ENCODE measurements around the gene ETV6. TPM values are rescaled to one million over a fixed set of nuclear protein-coding genes. Genes with fewer than 3 reads are reported as not detected.

The ETV6 gene
- total RNA-seq, 1 donor from 2014 or later = 25.3 TPM

DNA sequence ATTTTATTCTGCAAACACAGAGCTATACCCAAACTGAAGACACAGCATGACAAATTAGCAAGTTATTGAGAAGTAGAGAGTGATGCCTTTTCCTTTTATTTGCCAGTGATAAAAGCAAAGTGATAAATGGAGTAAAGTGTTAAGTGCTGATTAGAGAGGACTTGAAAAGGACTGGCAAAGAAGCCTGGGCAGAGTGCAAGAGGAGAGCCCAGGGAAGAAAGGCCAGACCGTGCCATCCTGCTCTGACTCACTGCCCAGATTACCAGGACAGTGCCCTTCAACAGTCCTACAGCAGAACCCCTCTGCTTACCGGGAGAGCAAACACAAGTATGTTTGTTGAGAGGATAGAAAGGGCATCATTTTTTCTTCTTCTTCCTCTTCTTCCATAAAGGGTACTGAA lies 106.5 kb downstream of the ETV6 start:
- intact Hi-C loops (cut with micrococcal nuclease) = no loop called here

DNA sequence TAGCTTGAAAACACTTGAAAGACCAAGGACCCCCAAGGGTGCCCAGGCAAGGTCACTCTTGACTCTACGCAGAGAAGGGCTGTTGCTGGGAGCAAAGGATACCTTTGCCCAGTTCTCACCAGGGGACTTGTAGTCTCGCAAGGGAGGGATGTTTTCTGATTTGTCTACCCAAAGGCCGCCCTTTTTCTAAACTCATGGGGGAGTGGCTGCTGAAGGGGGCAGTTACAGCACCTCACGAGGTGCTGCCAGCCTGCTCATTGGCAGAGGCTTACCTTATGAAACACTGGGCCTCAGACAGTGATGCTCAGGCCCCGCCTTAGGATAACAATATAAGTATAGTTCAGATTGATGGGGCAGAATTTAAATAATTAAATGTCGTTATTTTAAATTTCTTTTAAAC lies 107.0 kb downstream of the ETV6 start:
- intact Hi-C loops (cut with micrococcal nuclease) = no loop called here

DNA sequence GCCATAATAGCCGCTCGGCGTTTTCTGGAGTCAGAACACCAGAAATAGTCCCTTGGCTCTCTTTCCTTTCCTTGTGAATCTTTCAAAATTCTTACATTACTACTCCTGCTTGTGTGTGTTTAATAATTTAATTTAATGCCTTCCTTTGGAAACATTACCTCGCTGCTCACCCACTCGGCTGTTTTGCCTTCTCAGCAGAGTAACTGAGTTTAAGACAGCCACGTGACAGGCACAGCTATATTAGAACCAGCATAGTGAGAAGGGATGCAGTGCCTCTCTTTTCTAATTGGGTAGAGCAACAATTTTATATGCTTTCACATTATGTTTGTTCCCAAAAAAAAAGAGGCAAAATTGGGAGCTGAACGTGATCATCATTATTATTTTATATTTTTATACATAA lies 107.6 kb downstream of the ETV6 start:
- intact Hi-C loops (cut with micrococcal nuclease) = no loop called here

DNA sequence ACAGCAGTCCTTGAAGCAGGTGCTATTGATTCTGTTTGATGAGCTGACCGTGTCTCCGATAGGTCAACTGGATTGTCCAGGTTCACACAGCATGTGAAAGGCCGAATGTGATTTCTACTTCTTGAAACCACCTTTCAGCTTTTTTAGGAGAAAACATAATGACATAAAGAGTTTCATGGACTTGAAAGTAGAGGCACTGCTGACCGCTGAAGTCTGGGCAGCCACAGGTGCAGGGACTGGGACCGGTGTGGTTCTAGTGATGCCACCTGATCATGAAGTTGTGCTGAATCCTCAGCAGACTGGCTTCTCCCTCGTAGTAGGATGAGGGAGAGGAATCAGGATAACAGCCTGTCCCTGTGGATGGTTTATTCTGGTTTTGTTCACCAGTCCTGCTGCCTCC lies 108.1 kb downstream of the ETV6 start:
- intact Hi-C loops (cut with micrococcal nuclease) = no loop called here

DNA sequence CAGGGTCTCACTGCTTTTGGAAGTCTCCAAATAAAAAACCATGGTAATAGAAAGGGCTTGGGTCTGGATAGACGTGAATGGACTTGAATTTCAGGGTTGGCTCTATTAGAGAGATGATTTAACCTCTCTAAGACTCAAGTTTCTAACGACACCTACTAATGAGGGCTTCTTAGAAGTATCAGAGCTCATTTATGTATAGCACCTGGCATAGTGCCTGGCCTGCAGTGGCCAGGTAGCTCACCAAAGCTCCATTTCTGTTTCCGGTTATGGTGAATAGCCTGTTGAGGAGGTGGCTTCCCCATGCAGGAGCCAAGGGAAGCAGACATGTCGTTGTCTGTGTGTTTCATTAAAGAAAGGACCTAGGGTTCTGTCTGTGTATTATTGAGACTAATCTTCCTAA lies 108.6 kb downstream of the ETV6 start:
- intact Hi-C loops (cut with micrococcal nuclease) = no loop called here

DNA sequence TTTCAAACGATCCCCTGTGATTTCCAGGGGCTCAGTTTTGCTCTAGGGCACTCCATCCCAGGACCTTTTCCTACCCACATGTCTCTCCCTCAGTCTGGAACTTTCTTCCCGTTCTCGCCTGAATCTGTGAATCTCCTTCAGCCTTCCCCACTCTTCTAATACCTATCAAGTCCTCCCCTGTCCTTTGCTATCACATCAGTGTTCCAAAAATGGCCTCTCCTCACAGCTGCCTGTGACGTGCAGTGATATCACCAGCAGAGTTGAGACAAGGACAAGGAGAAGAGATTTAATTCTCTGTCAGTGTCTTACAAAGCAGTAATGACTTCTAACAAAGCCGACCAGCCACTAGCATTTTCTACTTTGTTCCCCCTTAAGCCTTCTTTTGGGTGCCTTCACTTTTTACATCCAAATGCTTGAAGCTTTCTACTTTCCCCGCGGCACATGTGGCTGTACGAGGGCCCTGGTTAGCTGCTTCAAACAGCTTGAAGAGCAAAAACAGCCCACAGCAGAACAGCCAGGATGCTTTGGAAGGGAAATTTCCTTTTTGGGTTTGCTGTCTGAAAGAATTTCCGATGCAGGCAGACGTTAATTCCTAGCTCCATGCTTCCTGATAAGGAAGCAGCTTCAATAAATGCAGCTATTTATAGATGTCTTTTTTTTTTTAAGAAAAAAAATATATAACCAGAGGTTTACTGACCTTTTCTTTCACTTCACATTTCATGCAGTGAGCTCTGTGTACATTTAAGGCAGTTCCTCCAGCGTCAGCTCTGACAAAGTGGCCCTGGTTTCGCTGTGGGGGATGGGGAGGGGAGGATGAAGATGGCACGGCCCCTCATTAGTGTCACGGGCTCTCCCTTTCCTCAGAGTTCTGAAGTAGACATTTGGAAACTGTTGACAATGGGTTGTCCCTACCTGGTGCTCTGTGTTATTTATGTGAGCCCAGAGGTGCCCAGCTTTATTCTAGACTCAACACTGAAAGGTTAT lies 109.3 kb downstream of the ETV6 start:
- intact Hi-C loops (cut with micrococcal nuclease) = no loop called here

DNA sequence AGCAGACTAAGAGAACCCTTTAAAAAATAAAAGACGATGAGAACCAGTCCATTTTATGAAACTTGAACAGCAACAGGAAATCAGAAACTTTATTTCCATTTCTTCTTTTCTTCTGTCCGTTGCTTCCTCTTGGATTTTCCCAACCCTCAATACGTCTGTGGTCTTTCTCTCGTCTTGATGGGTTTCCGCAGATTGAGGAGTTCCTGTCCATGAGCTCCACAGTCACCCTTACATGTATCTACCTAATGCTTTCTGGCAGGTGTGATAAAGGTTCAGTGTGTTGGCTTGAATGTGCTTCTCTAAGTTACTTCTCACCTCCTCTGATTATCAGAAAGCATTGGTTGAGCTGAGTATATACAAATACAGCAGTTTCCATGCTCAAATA lies 110.0 kb downstream of the ETV6 start:
- intact Hi-C loops (cut with micrococcal nuclease) = no loop called here

DNA sequence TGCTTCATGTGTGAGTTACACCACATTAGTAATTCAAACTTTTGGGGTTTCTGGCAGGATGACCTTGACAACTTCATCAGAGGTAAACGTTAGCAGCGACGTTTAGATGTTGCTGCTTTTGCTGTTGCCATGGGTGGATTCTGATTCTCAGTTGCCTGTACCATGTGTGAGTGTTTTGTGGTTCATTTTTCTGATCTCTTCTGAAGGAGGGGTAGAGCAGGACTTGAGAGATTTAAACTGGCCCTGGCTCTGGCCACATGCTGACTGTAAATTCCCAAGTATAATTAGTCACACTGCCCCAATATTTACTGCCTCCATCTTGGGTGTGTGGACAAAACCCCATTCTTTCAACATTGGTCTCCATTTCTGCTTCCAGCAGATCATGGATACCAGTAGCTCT lies 110.4 kb downstream of the ETV6 start:
- intact Hi-C loops (cut with micrococcal nuclease) = no loop called here

DNA sequence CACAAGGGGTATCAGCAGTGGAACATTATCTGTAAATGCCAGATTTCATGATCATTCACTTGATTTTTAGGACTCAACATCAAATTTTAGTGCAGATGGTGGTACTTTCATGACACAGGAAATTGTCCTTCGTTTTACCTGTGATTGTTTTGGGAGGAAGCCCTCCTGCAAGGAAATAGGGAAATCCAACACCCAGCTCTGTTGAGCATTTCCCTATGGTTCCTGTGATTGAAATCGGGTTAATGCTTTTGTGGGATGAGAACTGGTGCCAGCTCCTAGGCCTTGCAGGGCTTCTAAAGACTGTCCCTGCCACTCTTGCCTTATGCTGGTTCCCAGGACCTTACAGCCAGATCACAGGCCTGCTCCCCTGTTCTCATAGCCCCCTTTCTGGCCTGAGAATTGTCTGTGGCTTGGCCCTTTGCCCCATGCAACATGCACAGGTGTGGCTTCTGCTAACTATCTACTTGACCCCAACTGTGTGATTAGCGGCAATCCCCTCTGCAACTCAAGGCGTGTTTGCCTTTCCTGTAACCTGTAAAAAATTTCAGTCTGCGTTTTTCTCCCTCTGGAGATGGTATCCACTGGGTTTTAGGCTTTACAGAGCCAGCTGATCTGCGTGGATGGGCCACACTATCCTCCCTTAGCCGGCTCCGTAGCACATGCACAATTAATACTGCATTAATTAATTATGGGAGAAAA lies 112.5 kb downstream of the ETV6 start:
- intact Hi-C loops (cut with micrococcal nuclease) = no loop called here

DNA sequence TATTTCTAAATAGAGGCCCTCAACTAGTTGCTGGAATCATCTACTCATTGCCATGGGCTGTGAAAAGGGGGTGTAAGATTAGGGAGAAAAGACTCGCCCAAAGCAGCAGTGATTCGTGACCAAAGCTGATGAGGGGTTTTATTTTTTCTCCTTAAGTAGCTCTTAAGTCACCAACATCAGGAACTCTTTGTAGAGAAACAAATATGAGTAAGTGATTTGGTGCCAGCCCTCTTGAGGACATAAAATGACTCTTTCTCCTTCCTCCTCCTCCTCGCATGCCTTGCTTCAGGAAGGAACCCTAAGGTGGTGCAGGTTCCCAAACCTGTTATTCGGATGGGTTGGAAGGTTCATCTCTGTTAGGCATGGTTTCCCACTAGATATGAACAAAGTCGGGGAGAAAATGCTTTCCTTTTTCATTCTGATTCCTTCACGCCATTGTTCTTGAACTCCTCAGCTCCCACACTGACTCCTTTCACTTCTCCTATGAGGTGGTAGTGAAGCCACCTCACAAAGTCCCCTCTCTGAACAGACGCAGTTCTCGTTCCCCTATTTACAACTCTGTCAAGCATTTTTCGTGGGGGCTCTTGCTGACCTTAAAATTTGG lies 113.4 kb downstream of the ETV6 start:
- intact Hi-C loops (cut with micrococcal nuclease) = no loop called here

DNA sequence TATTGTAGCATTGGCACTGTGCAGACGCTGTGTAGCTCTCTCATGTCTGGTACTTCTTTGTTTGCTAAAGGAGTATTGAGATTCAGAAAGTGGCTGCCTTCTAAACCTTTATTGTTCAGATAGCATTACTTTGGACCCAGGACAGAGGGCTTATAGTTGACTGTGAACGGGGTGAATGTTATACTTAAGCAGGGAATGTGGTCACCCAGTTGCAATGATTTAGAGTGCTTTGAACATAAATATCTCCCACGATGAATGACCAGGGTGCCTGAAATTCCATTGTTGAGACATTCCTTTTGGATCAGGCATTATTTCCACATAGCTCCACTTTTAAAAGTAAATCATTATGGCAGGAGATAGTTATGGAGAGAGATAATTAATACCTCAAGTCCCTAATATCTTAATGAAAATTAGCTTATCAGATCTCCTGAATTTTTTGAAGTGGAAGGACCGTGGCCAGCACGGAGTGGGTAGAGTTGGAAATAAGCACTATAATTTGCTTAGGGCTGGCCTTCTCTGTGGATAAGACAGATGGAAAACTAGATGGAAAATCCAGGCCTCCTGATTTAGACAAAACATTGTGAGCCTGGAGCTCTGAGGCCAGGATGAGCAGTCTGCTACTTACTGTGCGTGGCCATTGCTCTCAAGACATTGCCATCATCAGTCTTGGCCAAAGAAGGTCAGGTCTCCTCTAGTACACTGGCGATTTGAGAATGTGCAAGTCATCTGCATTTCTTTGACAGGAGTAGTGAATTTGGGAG lies 114.5 kb downstream of the ETV6 start:
- intact Hi-C loops (cut with micrococcal nuclease) = no loop called here

DNA sequence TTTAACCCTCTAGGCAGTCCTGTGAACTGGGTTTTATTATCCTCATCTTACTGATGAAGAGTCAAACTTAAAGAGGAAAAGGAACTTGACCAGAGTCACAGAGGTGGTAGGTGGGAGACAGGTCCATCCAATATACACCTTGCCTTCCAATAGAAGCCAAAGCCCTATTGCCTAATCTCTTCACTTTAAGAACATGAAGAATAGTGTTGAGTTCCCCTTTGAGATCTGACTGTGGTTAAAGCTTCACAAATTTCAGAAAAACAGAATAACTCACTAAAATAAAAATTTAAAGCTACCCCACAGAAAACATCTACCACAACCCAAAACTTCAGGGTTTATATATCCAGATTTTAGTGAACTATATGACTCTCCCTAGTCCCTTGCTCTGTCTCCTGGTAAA lies 115.4 kb downstream of the ETV6 start:
- intact Hi-C loops (cut with micrococcal nuclease) = loop anchor here (5.0 kb wide), 1 partner anchor 113 kb away; no protein-coding TSS in a partner anchor

DNA sequence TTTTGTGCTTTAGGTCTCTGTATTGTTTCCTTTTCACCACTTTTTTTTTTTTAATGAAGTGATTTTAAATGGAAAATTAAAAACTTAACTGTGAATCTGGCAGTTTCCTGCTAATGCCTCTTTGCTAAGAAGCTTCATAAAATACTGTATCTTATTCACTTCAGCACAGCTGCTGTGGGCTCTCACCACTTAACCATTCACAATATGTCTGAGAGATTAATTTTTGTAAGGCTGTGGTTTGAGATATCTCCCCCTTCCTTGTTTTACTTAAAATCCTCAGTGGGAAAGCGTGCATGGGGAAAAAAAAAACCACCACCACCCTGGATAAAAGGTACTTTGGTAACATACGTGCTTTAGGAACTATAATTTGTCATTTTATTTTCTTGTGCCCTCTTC lies 115.9 kb downstream of the ETV6 start:
- intact Hi-C loops (cut with micrococcal nuclease) = loop anchor here (5.0 kb wide), 1 partner anchor 113 kb away; no protein-coding TSS in a partner anchor

DNA sequence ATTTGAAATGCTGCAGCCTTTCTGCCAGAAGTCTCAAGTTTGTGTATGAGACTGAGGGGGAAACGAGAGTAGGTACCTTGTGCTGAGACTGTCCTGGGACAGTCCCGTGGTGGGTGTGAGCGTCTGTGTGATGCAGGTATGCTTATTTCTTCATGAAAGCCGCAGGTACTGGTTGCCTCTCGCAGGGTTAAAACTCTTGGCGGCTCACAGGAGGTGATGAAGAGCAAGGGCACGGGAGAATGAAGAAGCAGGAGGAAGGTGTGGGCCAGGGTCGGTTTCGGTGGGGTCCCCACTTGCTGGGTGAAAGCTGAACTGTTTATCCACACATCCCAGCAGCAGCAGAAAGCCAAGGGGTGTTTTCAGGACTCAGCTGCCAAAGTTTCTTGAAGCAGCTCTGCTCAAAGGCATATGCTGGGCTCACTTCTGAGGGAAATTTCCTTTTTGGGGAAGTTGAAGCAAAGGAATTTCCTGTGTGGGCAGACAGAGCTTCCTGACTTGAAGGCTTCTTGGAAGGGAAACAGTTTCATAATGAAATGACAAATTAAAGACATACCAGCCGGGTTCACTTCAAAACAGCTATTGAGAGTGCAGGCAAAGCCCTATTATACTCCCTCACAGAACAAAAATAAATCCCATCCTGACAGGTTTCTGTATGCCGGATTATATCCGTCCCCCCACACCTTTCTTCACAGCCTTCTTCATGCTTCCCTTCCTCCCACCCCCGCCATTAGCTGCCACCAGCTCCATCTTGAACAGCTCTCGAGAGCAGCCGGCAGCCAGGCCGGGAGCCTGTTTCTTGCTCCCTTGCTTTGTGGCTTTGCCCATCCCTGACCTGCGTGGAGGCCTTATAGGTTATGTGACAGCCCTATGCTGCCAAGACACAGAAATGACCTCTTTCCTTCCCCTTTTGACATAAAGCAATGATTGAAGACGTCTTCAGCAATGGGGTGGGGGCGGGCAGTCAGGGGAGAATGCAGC lies 116.6 kb downstream of the ETV6 start:
- intact Hi-C loops (cut with micrococcal nuclease) = loop anchor here (5.0 kb wide), 1 partner anchor 114 kb away; no protein-coding TSS in a partner anchor

DNA sequence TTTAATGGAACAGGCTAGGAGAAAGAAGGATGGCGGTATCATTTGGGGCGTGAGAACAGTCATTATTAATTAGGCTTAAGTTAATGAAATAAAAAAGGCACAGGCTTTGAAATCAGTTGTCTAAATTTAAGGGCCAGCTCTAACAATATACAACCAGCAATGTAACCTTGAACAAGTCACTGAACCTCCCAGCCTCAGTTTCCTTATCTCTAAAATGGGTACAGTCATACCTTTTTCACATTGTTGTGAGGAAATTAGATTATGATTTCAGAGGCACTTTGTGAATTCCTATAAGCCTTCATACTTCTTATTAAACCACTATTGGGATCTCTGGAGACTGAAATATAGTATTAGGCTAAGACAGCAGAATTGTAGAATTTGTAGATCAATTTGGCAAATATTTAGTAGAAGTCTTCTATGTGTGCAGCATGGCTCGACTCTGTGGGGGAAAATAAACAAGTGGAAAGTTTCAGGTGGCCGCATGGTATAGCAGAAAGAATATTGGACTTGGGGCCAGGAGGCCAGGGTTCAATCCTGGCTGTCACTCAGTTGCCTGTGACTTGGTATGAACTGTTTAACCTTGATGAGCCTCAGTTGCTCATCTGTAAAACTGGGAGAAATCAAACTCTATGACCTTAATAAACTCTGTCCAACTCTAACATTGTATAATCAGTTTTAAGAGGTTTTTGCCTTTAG lies 117.7 kb downstream of the ETV6 start:
- intact Hi-C loops (cut with micrococcal nuclease) = loop anchor here (5.0 kb wide), 1 partner anchor 115 kb away; no protein-coding TSS in a partner anchor

DNA sequence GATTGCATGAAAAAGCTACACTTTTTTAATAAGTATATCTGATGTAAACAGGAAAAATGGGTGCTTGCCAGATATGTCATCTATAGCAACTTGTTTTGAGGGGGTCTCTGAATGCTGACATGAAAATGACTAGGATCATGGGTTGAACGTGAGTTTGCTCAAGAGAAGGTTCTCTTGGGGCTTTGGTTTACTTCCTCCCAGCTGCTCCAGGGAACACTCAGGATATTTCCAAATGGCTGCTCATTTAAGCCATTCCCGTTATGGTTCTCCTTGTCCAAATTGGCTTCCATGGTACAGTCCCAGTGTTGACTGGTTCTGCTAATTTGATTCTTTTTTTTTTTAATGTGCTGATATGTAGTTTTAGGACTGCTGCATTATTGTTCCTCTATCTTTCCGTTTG lies 118.3 kb downstream of the ETV6 start:
- intact Hi-C loops (cut with micrococcal nuclease) = loop anchor here (5.0 kb wide), 1 partner anchor 115 kb away; no protein-coding TSS in a partner anchor

DNA sequence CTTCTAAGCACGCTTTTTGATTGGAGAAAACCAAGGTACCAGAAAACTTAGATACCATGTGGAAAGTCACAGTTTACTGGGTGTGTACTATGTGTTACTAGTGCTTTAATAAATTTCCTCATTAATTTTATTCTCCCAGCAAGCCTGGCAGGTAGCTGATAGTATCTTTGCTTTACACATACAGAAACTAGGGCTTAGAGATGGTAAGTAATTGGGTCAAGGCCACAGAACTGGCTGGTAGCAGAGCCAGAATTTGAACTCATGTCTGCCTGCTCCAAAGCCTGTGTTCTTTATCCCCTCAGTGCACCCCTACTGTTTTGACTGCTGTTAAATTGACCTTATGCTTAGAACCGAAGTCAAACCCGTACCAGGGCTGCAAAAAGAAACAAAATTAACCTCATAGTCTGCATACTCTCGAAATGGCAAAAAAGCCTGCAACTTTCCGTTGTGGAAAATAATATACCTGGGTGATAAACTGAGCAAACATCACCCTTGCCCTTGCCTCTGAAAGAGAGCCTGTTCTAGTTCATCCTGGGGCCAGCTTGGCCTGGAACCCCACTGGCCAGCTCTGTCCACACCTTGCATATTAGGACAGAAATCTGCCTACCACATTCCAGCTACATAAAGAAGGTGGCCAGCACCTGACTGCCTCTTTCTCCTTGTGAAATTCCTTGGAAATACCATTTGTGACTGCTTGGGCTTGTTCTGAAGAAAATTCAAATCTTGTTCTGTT lies 118.9 kb downstream of the ETV6 start:
- intact Hi-C loops (cut with micrococcal nuclease) = loop anchor here (5.0 kb wide), 1 partner anchor 116 kb away; no protein-coding TSS in a partner anchor

DNA sequence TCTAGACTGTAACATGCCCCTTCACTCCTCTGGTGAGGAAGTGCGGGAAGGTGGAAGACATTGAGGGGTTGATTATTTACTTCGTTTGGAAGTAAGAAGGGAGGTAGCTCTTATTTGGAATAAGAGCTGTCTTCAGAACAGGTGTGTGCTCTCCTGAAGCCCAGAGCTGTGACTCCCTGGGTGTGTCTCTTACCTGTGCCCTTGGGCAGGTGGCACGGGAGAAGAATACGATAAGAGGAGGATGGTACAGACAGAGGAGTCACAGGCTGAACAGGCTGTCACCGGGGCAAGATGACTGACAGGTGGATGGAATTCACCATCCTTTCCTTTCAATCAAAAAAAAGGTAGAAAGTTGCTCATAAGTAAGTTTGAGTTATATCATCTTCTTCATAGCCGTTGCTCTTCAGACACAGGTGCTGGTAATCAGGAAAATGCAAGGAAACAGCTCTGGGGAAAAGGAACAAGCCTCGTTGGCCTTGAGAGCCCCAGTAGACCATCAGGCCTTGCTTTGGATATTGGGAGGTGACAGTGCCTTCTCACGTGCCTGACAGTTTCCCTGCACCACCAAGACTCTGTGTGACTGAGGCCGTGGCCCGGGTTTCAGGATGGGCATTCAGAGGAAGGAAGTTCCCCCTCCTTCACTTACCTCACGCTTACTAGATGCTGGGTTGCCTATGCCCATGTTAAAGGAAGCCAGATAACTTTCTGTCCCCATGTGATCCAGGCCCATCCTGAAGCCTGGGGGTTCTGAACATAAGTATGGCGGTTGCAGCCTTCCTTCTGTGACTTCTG lies 120.4 kb downstream of the ETV6 start:
- intact Hi-C loops (cut with micrococcal nuclease) = loop anchor here (5.0 kb wide), 1 partner anchor 118 kb away; no protein-coding TSS in a partner anchor
